ENCODE results near the gene C11orf97. TPM values are rescaled to one million over a fixed set of nuclear protein-coding genes. Genes with fewer than 3 reads are reported as not detected.

The C11orf97 gene
- total RNA-seq, 1 experiment from 2014 or later = not detected

DNA sequence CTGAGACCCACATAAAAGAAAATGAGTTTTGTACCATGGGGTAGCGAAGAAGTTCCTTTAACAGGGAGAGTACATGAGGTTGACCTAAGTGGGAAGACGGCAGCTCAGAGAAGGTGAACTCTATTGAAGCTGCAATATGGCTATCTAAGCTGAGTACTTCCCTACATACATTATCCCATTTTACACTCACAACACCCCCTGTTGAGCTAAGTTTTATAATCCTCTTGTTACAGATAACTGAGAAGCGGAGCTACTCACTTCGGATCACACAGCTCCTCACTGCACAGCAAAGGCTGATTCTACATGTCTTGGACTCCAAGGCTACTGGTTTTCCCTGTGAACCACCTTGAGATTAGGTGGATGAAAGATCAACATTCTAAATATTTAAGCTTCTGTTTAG lies 46.7 kb downstream of the C11orf97 start:
- DNase-seq = no peak
- CTCF ChIA-PET = no interaction called here

DNA sequence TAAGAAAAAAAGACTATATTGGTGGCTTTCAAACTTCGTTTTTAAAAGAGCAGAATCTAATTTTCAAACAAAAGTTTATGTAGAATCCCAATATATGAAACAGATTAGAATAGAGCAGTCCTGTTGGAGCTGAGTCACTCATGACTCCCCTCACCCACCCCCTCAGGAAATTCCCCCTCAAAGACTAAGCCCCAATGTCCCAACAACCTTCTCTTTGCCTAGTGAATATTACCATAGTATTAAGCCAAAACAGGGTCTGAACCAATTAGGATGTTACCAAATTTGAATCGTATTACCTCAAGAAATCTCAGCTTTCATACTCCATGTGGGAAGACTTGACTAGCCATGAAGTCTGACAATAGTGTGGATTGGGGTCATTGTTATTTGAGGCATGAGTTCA lies 47.1 kb downstream of the C11orf97 start:
- H3K4me1 Mint-ChIP-seq (ENCODE audit: low read depth, unreplicated experiment) = peaks cover 38% of the 10 kb centered on the region
- intact Hi-C loops (cut with micrococcal nuclease; ENCODE audit: unreplicated experiment) = loop anchor here (10.0 kb wide), 1 partner anchor 215 kb away; no protein-coding TSS in a partner anchor

More for the DNA sequence above, 46.7 kb downstream of the C11orf97 start:
- Mint-ChIP-seq H3K27ac (ENCODE audit: unreplicated experiment) (no peak overlapping the region), H3K4me3 (ENCODE audit: low read depth, unreplicated experiment) (no peak overlapping the region), H3K27me3 (ENCODE audit: unreplicated experiment) (no peaks in the 10 kb centered on the region), H3K4me1 (ENCODE audit: low read depth, unreplicated experiment) (peaks cover 34% of the 10 kb centered on the region), H3K36me3 (ENCODE audit: insufficient read depth, unreplicated experiment) (no peaks in the 10 kb centered on the region), H3K9me3 (ENCODE audit: low read depth, unreplicated experiment) (no peaks in the 10 kb centered on the region)
- TF ChIP-seq, protein P1, sequence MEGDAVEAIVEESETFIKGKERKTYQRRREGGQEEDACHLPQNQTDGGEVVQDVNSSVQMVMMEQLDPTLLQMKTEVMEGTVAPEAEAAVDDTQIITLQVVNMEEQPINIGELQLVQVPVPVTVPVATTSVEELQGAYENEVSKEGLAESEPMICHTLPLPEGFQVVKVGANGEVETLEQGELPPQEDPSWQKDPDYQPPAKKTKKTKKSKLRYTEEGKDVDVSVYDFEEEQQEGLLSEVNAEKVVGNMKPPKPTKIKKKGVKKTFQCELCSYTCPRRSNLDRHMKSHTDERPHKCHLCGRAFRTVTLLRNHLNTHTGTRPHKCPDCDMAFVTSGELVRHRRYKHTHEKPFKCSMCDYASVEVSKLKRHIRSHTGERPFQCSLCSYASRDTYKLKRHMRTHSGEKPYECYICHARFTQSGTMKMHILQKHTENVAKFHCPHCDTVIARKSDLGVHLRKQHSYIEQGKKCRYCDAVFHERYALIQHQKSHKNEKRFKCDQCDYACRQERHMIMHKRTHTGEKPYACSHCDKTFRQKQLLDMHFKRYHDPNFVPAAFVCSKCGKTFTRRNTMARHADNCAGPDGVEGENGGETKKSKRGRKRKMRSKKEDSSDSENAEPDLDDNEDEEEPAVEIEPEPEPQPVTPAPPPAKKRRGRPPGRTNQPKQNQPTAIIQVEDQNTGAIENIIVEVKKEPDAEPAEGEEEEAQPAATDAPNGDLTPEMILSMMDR (IDR thresholded peaks at IDR 0.05; ENCODE audit: unreplicated experiment) = no peak
- intact Hi-C loops (cut with micrococcal nuclease; ENCODE audit: unreplicated experiment) = loop anchor here (10.0 kb wide), 1 partner anchor 216 kb away; no protein-coding TSS in a partner anchor
- no TSS peak for BruUV-seq (replicated peaks)

DNA sequence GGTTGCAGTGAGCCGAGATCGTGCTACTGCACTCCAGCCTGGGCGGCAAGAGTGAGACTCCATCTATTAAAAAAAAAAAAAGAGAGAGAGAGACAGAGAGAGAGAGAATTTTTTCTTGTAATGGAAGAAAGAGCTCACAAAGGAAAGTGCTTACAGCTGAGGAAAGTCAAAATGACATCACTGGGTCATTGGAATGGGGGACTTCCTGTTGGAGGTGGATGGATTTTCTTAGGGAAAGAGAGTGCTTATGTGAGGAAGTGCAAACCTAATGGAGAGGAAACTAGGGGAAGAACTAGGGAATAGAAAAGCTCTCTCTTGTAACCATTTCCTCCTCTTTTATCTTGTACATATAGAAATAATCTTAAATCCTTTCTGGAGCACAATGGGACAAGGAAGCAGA lies 48.6 kb downstream of the C11orf97 start:
- Mint-ChIP-seq H3K9me3 (ENCODE audit: low read depth, unreplicated experiment) (no peaks in the 10 kb centered on the region), H3K27me3 (ENCODE audit: unreplicated experiment) (no peaks in the 10 kb centered on the region), H3K4me3 (ENCODE audit: low read depth, unreplicated experiment) (no peak overlapping the region), H3K4me1 (ENCODE audit: low read depth, unreplicated experiment) (peaks cover 38% of the 10 kb centered on the region), H3K36me3 (ENCODE audit: insufficient read depth, unreplicated experiment) (no peaks in the 10 kb centered on the region), H3K27ac (ENCODE audit: unreplicated experiment) (no peak overlapping the region)
- intact Hi-C loops (cut with micrococcal nuclease; ENCODE audit: unreplicated experiment) = no loop called here
- CTCF ChIA-PET = no interaction called here
- DNase-seq = no peak
- TF ChIP-seq, protein P1 (IDR thresholded peaks at IDR 0.05; ENCODE audit: unreplicated experiment) = no peak
- BruUV-seq (replicated peaks) = no TSS peak

More for the DNA sequence above, 47.1 kb downstream of the C11orf97 start:
- no peaks in the 10 kb centered on the region for H3K9me3 Mint-ChIP-seq (ENCODE audit: low read depth, unreplicated experiment)
- no peak overlapping the region for H3K27ac Mint-ChIP-seq (ENCODE audit: unreplicated experiment)
- no peaks in the 10 kb centered on the region for H3K27me3 Mint-ChIP-seq (ENCODE audit: unreplicated experiment)
- CTCF ChIA-PET = no interaction called here
- BruUV-seq (replicated peaks) = no TSS peak
- no peak for DNase-seq
- TF ChIP-seq, protein P1 (IDR thresholded peaks at IDR 0.05; ENCODE audit: unreplicated experiment) = no peak
- no peaks in the 10 kb centered on the region for H3K36me3 Mint-ChIP-seq (ENCODE audit: insufficient read depth, unreplicated experiment)
- H3K4me3 Mint-ChIP-seq (ENCODE audit: low read depth, unreplicated experiment) = no peak overlapping the region

DNA sequence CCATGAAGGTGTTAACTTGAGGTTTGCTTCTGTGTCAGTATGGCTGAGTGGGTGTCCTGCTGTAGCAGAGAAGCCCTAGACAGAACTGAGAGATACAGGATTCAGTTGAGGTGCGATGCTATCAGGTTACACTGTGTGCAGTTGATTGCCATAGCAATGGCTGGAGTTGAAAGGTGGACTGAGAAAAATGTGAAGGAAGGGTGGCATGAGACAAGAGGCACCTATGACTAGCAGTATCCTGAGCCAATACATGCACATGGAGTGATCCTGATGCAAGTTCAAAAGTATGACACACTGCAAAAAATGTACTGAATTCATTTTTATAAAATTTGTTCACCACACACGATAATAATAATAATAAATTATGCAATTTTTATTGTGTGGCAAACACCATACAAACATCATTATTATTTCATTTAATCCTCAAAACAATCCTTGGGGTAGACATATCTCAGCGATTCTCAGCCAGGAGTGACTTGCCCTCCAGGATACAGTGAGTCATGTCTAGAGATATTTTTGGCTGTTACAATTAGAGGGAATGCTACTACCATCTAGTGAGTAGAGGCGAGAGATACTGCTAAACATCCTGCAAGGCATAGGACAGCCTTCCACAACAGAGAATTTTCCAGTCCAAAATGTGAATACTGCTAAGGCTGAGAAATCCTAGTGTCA lies 51.1 kb downstream of the C11orf97 start:
- no peaks in the 10 kb centered on the region for H3K27me3 Mint-ChIP-seq (ENCODE audit: unreplicated experiment)
- no peak overlapping the region for H3K4me3 Mint-ChIP-seq (ENCODE audit: low read depth, unreplicated experiment)
- H3K27ac Mint-ChIP-seq (ENCODE audit: unreplicated experiment) = peak overlapping the region; percentile 25
- BruUV-seq (replicated peaks) = no TSS peak
- TF ChIP-seq, protein P1 (IDR thresholded peaks at IDR 0.05; ENCODE audit: unreplicated experiment) = no peak
- H3K36me3 Mint-ChIP-seq (ENCODE audit: insufficient read depth, unreplicated experiment) = no peaks in the 10 kb centered on the region
- H3K4me1 Mint-ChIP-seq (ENCODE audit: low read depth, unreplicated experiment) = peaks cover 24% of the 10 kb centered on the region
- CTCF ChIA-PET = no interaction called here
- H3K9me3 Mint-ChIP-seq (ENCODE audit: low read depth, unreplicated experiment) = no peaks in the 10 kb centered on the region
- no peak for DNase-seq
- intact Hi-C loops (cut with micrococcal nuclease; ENCODE audit: unreplicated experiment) = loop anchor here (1.0 kb wide), 1 partner anchor 40 kb away; no protein-coding TSS in a partner anchor

Data from Calu3 (cell line).